ENCODE results near the gene PKN2. TPM values are rescaled to one million over a fixed set of nuclear protein-coding genes. Genes with fewer than 3 reads are reported as not detected.

Gene PKN2
- total RNA-seq, 1 experiment from 2014 or later: 37.1 TPM

DNA sequence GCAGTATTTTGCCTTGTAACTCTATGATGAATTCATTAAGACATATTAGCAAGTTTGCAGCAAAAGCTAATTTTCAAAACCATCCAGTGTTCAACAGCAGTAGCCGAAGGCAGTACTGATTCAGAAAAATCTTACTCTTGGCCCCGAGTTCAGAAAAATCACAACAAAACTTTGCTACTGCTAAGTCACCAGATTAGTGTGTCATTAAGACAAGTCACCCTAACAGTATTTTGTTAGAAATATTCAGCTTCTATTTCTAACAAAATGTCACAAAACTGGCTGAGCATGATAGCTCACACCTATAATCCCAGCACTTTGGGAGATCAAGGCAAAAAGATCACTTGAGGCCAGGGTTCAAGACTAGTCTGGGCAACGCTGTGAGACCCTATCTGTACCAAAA, 199.1 kb downstream of the PKN2 start:
- Histone ChIP-seq H3K4me1 (ENCODE audit: low read length) (peaks cover 11% of the 10 kb centered on the region), H3K27me3 (ENCODE audit: low read length) (no peaks in the 10 kb centered on the region), H3K4me3 (ENCODE audit: low read length) (no peak overlapping the region), H2AFZ (ENCODE audit: low read length) (no peak overlapping the region), H3K36me3 (ENCODE audit: insufficient read depth, low read length) (peaks cover 49% of the 10 kb centered on the region), H3K9me2 (replicated peaks; ENCODE audit: insufficient read depth, low read length) (no peaks in the 10 kb centered on the region), H3K9ac (ENCODE audit: low read length) (no peak overlapping the region), H3K9me3 (ENCODE audit: low read length) (no peaks in the 10 kb centered on the region), H4K20me1 (ENCODE audit: insufficient read depth, low read depth, low read length) (0 out of 2 replicates have a peak, but pooled peaks cover 4% of the 10 kb centered on the region), H3K4me2 (ENCODE audit: low read depth, low read length, poor library complexity, severe bottlenecking) (no peak overlapping the region), H3K79me2 (ENCODE audit: low read length) (peaks cover 78% of the 10 kb centered on the region), H3K27ac (ENCODE audit: low read length) (no peak overlapping the region)
- no peak for DNase-seq

Small RNAs within 50 kb of the gene (small RNA-seq; reads per million reads assigned to genes)
- not detected for gene RNU6-125P

Other genes starting within 250 kb of the PKN2 start
- gene GTF2B, start 207.3 kb downstream of the PKN2 start, total RNA-seq (2014; rRNA removed; shearing (Covaris generic); ENCODE audit: low replicate concordance): 47.7 and 71.0 TPM in 2 replicates

Measured in Karpas-422 (cell line).